Ascending aorta (tissue), 2 donors: ENCODE results near the gene IL36A. TPM values are rescaled to one million over a fixed set of nuclear protein-coding genes. Genes with fewer than 3 reads are reported as not detected.

Experiments
- DNase-seq, 2 donors: peaks; one replicate each; pipeline ENCODE4 v3.0.0-alpha.2; 2019; ENCODE audit warnings: low spot score in 2 of 2
- H3K27ac ChIP-seq, 2 donors: fragments of 200-600 bp; sonication (generic); one replicate each; pipeline ENCODE4 v1.5.1; 2016 to 2017; ENCODE audit warnings: mild to moderate bottlenecking in 1 of 2
- H3K27me3 ChIP-seq: fragments of 200-600 bp; sonication (generic); one replicate; pipeline ENCODE4 v1.5.1; 2017
- H3K36me3 ChIP-seq, 2 donors: fragments of 200-600 bp; sonication (generic); one replicate each; pipeline ENCODE4 v1.5.1; 2016
- H3K4me1 ChIP-seq, 2 donors: fragments of 200-600 bp; sonication (generic); one replicate each; pipeline ENCODE4 v1.5.1; 2016 to 2017; ENCODE audit warnings: mild to moderate bottlenecking in 1 of 2
- H3K4me3 ChIP-seq, 2 donors: fragments of 200-600 bp; sonication (generic); one replicate each; pipeline ENCODE4 v1.5.1; 2016 to 2017; ENCODE audit warnings: mild to moderate bottlenecking in 1 of 2
- H3K9me3 ChIP-seq, 2 donors: fragments of 200-600 bp; sonication (generic); one replicate each; pipeline ENCODE4 v1.5.1; 2016
- CTCF ChIP-seq, 3 experiments: fragments of 200-600 bp in 2 of 3; fragments of 450-650 bp in 1 of 3; sonication (generic) in 2 of 3; IDR thresholded peaks; one replicate each; pipeline ENCODE4 v1.5.1; 2016 to 2019; ENCODE audit warnings: antibody characterized with exemption in 3 of 3, mild to moderate bottlenecking in 1 of 3, moderate library complexity in 1 of 3
- intact Hi-C: fragments of 100-400 bp; cut with DNase I; formaldehyde crosslinking; loops from one replicate; pipeline ENCODE4 v1.15.1; 2023
- total RNA-seq: library from RNA; depleted of rRNA; stranded (reverse); fragments of >200 nt; gene quantifications from one replicate; pipeline ENCODE4 v1.1.0, GENCODE V29; 2016

Gene IL36A
- total RNA-seq, 1 donor from 2014 or later = not detected

GRCh38 chr2:112995346-112995920 is 9.8 kb upstream of the IL36A start:
- H3K27ac ChIP-seq = no peak overlapping the region
- H3K36me3 ChIP-seq = no peaks in the 10 kb centered on the region
- H3K4me3 ChIP-seq = no peak overlapping the region
- H3K9me3 ChIP-seq = peaks cover 0 to 4% of the 10 kb centered on the region in 2 donors
- no peak for DNase-seq
- intact Hi-C loops = no loop called here
- H3K27me3 ChIP-seq = no peaks in the 10 kb centered on the region
- TF ChIP-seq CTCF (IDR thresholded peaks at IDR 0.05) = no peak
- H3K4me1 ChIP-seq = no peaks in the 10 kb centered on the region

GRCh38 chr2:112996635-112997034 is 8.6 kb upstream of the IL36A start:
- peaks cover 0 to 4% of the 10 kb centered on the region in 2 donors for H3K9me3 ChIP-seq
- no peak for TF ChIP-seq CTCF (IDR thresholded peaks at IDR 0.05)
- no peaks in the 10 kb centered on the region for H3K4me1 ChIP-seq
- DNase-seq = no peak
- no peak overlapping the region for H3K27ac ChIP-seq
- intact Hi-C loops = no loop called here
- no peaks in the 10 kb centered on the region for H3K27me3 ChIP-seq
- H3K4me3 ChIP-seq = no peak overlapping the region
- H3K36me3 ChIP-seq = no peaks in the 10 kb centered on the region

- H3K36me3 ChIP-seq = no peaks in the 10 kb centered on the region
- DNase-seq = no peak
- peaks cover 0 to under 1% of the 10 kb centered on the region in 2 donors for H3K9me3 ChIP-seq
- no peak for TF ChIP-seq CTCF (IDR thresholded peaks at IDR 0.05)
- H3K27me3 ChIP-seq = no peaks in the 10 kb centered on the region
- intact Hi-C loops = no loop called here
- no peak overlapping the region for H3K27ac ChIP-seq
- H3K4me1 ChIP-seq = no peaks in the 10 kb centered on the region
- H3K4me3 ChIP-seq = no peak overlapping the region
Measured at GRCh38 chr2:112997151-112997550, 8.1 kb upstream of the IL36A start.

- no peak overlapping the region for H3K4me3 ChIP-seq
- intact Hi-C loops = no loop called here
- no peaks in the 10 kb centered on the region for H3K27me3 ChIP-seq
- TF ChIP-seq CTCF (IDR thresholded peaks at IDR 0.05) = no peak
- no peak overlapping the region for H3K27ac ChIP-seq
- H3K9me3 ChIP-seq = no peaks in the 10 kb centered on the region
- H3K4me1 ChIP-seq = no peaks in the 10 kb centered on the region
- DNase-seq = no peak
- no peaks in the 10 kb centered on the region for H3K36me3 ChIP-seq
Measured at GRCh38 chr2:113000436-113000835, 4.8 kb upstream of the IL36A start.

- H3K36me3 ChIP-seq = no peaks in the 10 kb centered on the region
- no peak overlapping the region for H3K27ac ChIP-seq
- intact Hi-C loops = no loop called here
- no peaks in the 10 kb centered on the region for H3K4me1 ChIP-seq
- H3K4me3 ChIP-seq = no peak overlapping the region
- no peak for DNase-seq
- no peaks in the 10 kb centered on the region for H3K9me3 ChIP-seq
- no peaks in the 10 kb centered on the region for H3K27me3 ChIP-seq
- no peak for TF ChIP-seq CTCF (IDR thresholded peaks at IDR 0.05)
Measured at GRCh38 chr2:113002677-113003076, 2.6 kb upstream of the IL36A start.

- intact Hi-C loops = no loop called here
- Histone ChIP-seq H3K9me3 (no peaks in the 10 kb centered on the region), H3K4me1 (no peaks in the 10 kb centered on the region), H3K27ac (no peak overlapping the region), H3K36me3 (no peaks in the 10 kb centered on the region), H3K4me3 (no peak overlapping the region), H3K27me3 (no peaks in the 10 kb centered on the region)
- TF ChIP-seq CTCF (IDR thresholded peaks at IDR 0.05) = no peak
- DNase-seq = no peak
Measured at GRCh38 chr2:113007250-113007649, 2.0 kb downstream of the IL36A start.
